HepG2 (cell line): ENCODE data around the gene ITGA6. TPM values are rescaled to one million over a fixed set of nuclear protein-coding genes. Genes with fewer than 3 reads are reported as not detected.

Experiments used
- HOXA9 ChIP-seq: sonication (generic); formaldehyde crosslinking; IDR thresholded peaks from 2 replicates; pipeline ENCODE4 v1.8.1; 2022; ENCODE audit warnings: missing genetic modification reagents, mild to moderate bottlenecking, moderate library complexity, borderline replicate concordance
- PLSCR1 ChIP-seq: sonication (generic); formaldehyde crosslinking; IDR thresholded peaks from 2 replicates; pipeline ENCODE4 v1.5.0; 2020; ENCODE audit warnings: missing genetic modification reagents, mild to moderate bottlenecking, borderline replicate concordance
- ZBTB40 ChIP-seq, 2 experiments: fragments of 450-650 bp in 1 of 2; sonication (generic) in 1 of 2; formaldehyde crosslinking in 1 of 2; IDR thresholded peaks; 2 replicates each; pipeline versions ENCODE4 v1.6.1 to v1.8.0; 2016 to 2022; ENCODE audit warnings: antibody characterized with exemption in 1 of 2, mild to moderate bottlenecking in 1 of 2, missing genetic modification reagents in 1 of 2
- ZNF451 ChIP-seq: sonication (generic); formaldehyde crosslinking; IDR thresholded peaks from 2 replicates; pipeline ENCODE4 v1.5.0; 2020; ENCODE audit warnings: mild to moderate bottlenecking, missing genetic modification reagents
- ZNF660 ChIP-seq: sonication (generic); formaldehyde crosslinking; IDR thresholded peaks from 2 replicates; pipeline ENCODE4 v1.5.1; 2020; ENCODE audit warnings: mild to moderate bottlenecking, low read depth, missing genetic modification reagents, borderline replicate concordance
- ZNF781 ChIP-seq: sonication (generic); formaldehyde crosslinking; IDR thresholded peaks from 2 replicates; pipeline ENCODE4 v1.5.1; 2020; ENCODE audit warnings: borderline replicate concordance, mild to moderate bottlenecking, missing genetic modification reagents; ENCODE audit errors: not compliant biosample characterization
- polyA plus RNA-seq, 8 experiments: library from polyadenylated mRNA; depleted of rRNA in 3 of 8; stranded (reverse) in 7 of 8; unstranded in 1 of 8; fragments of >200 nt; fragmentation: Illumina TruSeq in 4 of 8; extraction: Trizol in 4 of 8; gene quantifications; 2 replicates each; pipeline versions ENCODE4 v1.2.1 to v1.2.3, GENCODE V29; 2011 to 2016; ENCODE audit warnings: low read depth in 4 of 8, missing spikeins in 1 of 8, mixed read lengths in 1 of 8; ENCODE audit not compliant: insufficient read depth in 1 of 8
- total RNA-seq, 5 experiments: library from RNA; depleted of rRNA; stranded (reverse); fragments of >200 nt; fragmentation: Illumina TruSeq; extraction: Trizol; gene quantifications; 2 replicates each; pipeline ENCODE4 v1.2.3, GENCODE V29; 2016; ENCODE audit warnings: low read depth in 1 of 5

The ITGA6 gene
- total and polyA plus RNA-seq, 2 of the 13 experiments (the other 11 are each of a cell fraction or from before 2014, with no cell fraction given) = 24.0 to 92.5 TPM

- TF ChIP-seq ZBTB40 (IDR thresholded peaks at IDR 0.05) = no peak
- no peak for TF ChIP-seq ZBTB40 (CRISPR knock-in tag; IDR thresholded peaks at IDR 0.05)
- TF ChIP-seq PLSCR1 (CRISPR knock-in tag) = no peak
- TF ChIP-seq HOXA9 (CRISPR knock-in tag) = no peak
- TF ChIP-seq ZNF781 (CRISPR knock-in tag) = no peak
- TF ChIP-seq ZNF451 (CRISPR knock-in tag) = no peak
- no peak for TF ChIP-seq ZNF660
These were observed 118.2 kb downstream of the ITGA6 start (continued) for GRCh38 chr2:172545408-172546075.
